Aorta (tissue), 5 donors: ENCODE results near the gene CREM. TPM values are rescaled to one million over a fixed set of nuclear protein-coding genes. Genes with fewer than 3 reads are reported as not detected.

Experiments
- ATAC-seq: fragments of 200-7000 bp; cut with Tn5 transposase; one replicate; pipeline ENCODE4 v1.9.1; 2022; ENCODE audit warnings: moderate library complexity; ENCODE audit not compliant: low FRiP score
- DNase-seq, 2 donors: peaks; one replicate each; pipeline ENCODE4 v3.0.0-alpha.2; 2020
- H3K27ac ChIP-seq, 2 donors: one replicate each; pipeline ENCODE4 v1.5.1; 2013; ENCODE audit warnings: low read length in 2 of 2, mild to moderate bottlenecking in 2 of 2, moderate library complexity in 2 of 2, control low read depth in 1 of 2, inconsistent platforms in 1 of 2, low read depth in 1 of 2
- H3K27me3 ChIP-seq, 2 donors: one replicate each; pipeline ENCODE4 v1.6.1; 2013; ENCODE audit warnings: control low read depth in 1 of 2, low read length in 1 of 2, mild to moderate bottlenecking in 1 of 2, moderate library complexity in 1 of 2; ENCODE audit not compliant: insufficient read depth in 2 of 2, control insufficient read depth in 1 of 2
- H3K36me3 ChIP-seq, 2 donors: one replicate each; pipeline ENCODE4 v1.6.1; 2013; ENCODE audit warnings: control low read depth in 1 of 2, low read length in 1 of 2, mild to moderate bottlenecking in 1 of 2; ENCODE audit not compliant: insufficient read depth in 2 of 2, control insufficient read depth in 1 of 2
- H3K4me1 ChIP-seq, 2 donors: one replicate each; pipeline ENCODE4 v1.6.1; 2013; ENCODE audit warnings: low read length in 2 of 2, control low read depth in 1 of 2, mild to moderate bottlenecking in 1 of 2, moderate library complexity in 1 of 2; ENCODE audit not compliant: insufficient read depth in 2 of 2, control insufficient read depth in 1 of 2
- H3K4me3 ChIP-seq, 2 donors: one replicate each; pipeline ENCODE4 v1.5.1; 2013; ENCODE audit warnings: low read length in 2 of 2, control low read depth in 1 of 2, mild to moderate bottlenecking in 1 of 2
- H3K9me3 ChIP-seq: one replicate; pipeline ENCODE4 v1.6.1; 2013; ENCODE audit warnings: mild to moderate bottlenecking, low read length; ENCODE audit not compliant: control insufficient read depth
- WGBS, 2 donors: extraction: QIAGEN DNeasy Blood & Tissue Kit; methylation state at CpG; one replicate each; pipeline ENCODE4 v1.1.7; 2013; 5-methylcytosine and 5-hydroxymethylcytosine counted together
- intact Hi-C, 2 donors: fragments of 100-400 bp; cut with DNase I; formaldehyde crosslinking; loops; one replicate each; pipeline versions ENCODE4 v1.14.2 to v1.15.0; 2022
- polyA plus RNA-seq, 2 donors: library from polyadenylated mRNA; stranded (reverse); fragments of 200-250 nt; gene quantifications; one replicate each; pipeline ENCODE4 v1.2.3, GENCODE V29; 2013
- total RNA-seq, 2 donors: library from RNA; stranded (reverse); fragmentation: NEBNext Ultra II Directional; extraction: Animal tissue kit (Norgen Biotek cat#: 25700); gene quantifications; one replicate each; pipeline ENCODE4 v1.2.1, GENCODE V29; 2021
- donor health status: healthy with polysubstance abuse.
- donor health status: Bipolar disorder and iron deficiency.
- donor health status: DM: no; HTN: no; CAD: no.
- donor health status: DM: no; HTN: no; CAD: no.
- donor health status: DM: yes; HTN: yes; CAD: no.

The CREM gene
- total and polyA plus RNA-seq, 4 donors, result 38.9 to 71.5 (median 47.2) TPM

DNA sequence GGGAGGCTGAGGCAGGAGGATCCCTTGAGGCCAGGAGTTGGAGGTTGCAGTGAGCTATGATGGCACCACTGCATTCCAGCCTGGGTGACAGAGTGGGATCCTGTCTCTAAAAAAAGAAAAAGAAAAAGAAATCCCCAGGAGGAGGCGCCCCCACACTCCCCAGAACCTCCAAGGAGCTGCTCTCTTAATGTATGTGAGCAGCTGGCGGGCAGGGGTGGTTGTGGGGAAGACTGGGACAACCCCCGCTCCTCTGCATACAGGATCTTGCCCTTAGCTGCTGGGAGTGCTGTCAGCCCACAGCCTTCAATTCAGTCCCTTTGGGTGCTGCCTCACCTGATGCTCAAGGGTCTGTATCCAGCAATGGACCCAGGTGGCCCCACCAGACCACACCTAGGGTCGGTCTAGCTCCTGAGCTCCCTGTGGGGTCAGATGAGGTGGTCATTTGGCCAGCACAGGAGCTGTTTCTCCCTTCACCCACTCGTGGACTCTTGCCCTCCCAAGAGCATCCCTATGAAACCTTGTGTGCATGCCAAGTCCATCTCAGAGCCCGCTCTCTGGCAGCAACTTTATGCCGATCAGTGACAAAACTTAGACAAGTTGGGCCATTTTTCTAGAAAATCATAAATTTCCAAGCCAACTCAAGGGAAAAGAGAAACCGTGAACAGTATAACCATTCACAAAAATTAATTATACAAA lies 97.5 kb downstream of the CREM start:
- no peaks in the 10 kb centered on the region for H3K27me3 ChIP-seq
- WGBS, 2 donors, result 90 to 91% methylated on average over 8 of the region's 8 CpGs
- H3K4me3 ChIP-seq, result no peak overlapping the region
- no peak overlapping the region for H3K27ac ChIP-seq
- intact Hi-C loops, result no loop called here
- no peaks in the 10 kb centered on the region for H3K4me1 ChIP-seq
- no peak for DNase-seq
- ATAC-seq, result no peak
- H3K36me3 ChIP-seq, result no peaks in the 10 kb centered on the region
- H3K9me3 ChIP-seq, result no peaks in the 10 kb centered on the region

DNA sequence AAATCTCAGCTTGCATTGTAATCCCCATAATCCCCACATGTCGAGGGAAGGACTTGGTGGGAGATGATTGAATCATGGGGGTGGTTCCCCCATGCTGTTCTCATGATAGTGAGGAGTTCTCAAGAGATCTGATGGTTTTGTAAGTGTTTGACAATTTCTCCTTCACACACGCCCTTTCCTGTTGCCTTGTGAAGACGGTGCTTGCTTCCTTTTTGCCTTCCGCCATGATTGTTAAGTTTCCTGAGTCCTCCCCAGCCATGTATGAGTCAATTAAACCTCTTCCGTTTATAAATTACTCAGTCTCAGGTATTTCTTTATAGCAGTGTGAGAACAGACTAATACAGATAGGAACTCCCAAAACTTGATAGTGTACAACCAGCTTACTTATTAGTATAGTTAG lies 98.6 kb downstream of the CREM start:
- Histone ChIP-seq H3K36me3 (no peaks in the 10 kb centered on the region), H3K4me1 (no peaks in the 10 kb centered on the region), H3K27ac (no peak overlapping the region), H3K4me3 (no peak overlapping the region), H3K9me3 (no peaks in the 10 kb centered on the region), H3K27me3 (no peaks in the 10 kb centered on the region)
- ATAC-seq, result no peak
- intact Hi-C loops, result no loop called here
- DNase-seq, result no peak
- 78 to 81% methylated on average over 5 of the region's 5 CpGs for WGBS, 2 donors

GRCh38 chr10:35226507-35226906 lies 99.9 kb downstream of the CREM start:
- intact Hi-C loops, result no loop called here
- no peak overlapping the region for H3K27ac ChIP-seq
- no peaks in the 10 kb centered on the region for H3K4me1 ChIP-seq
- no peaks in the 10 kb centered on the region for H3K36me3 ChIP-seq
- DNase-seq (no peak), ATAC-seq (no peak)
- H3K27me3 ChIP-seq, result no peaks in the 10 kb centered on the region
- H3K9me3 ChIP-seq, result no peaks in the 10 kb centered on the region
- 87 to 89% methylated on average over 3 of the region's 3 CpGs for WGBS, 2 donors
- H3K4me3 ChIP-seq, result no peak overlapping the region

- no peaks in the 10 kb centered on the region for H3K9me3 ChIP-seq
- WGBS, 2 donors, result 94 to 99% methylated on average over 1 of the region's 1 CpG
- no peaks in the 10 kb centered on the region for H3K4me1 ChIP-seq
- no peak for DNase-seq
- intact Hi-C loops, result no loop called here
- no peaks in the 10 kb centered on the region for H3K36me3 ChIP-seq
- no peaks in the 10 kb centered on the region for H3K27me3 ChIP-seq
- no peak overlapping the region for H3K27ac ChIP-seq
- no peak overlapping the region for H3K4me3 ChIP-seq
- no peak for ATAC-seq
Observed at GRCh38 chr10:35228058-35228457, 101.4 kb downstream of the CREM start.

GRCh38 chr10:35231646-35232045 lies 105.0 kb downstream of the CREM start:
- Histone ChIP-seq H3K4me3 (no peak overlapping the region), H3K27me3 (no peaks in the 10 kb centered on the region), H3K4me1 (no peaks in the 10 kb centered on the region), H3K27ac (no peak overlapping the region), H3K9me3 (no peaks in the 10 kb centered on the region), H3K36me3 (no peaks in the 10 kb centered on the region)
- intact Hi-C loops, result no loop called here
- ATAC-seq, result no peak
- DNase-seq, result no peak
- 95 to 96% methylated on average over 4 of the region's 4 CpGs for WGBS, 2 donors

DNA sequence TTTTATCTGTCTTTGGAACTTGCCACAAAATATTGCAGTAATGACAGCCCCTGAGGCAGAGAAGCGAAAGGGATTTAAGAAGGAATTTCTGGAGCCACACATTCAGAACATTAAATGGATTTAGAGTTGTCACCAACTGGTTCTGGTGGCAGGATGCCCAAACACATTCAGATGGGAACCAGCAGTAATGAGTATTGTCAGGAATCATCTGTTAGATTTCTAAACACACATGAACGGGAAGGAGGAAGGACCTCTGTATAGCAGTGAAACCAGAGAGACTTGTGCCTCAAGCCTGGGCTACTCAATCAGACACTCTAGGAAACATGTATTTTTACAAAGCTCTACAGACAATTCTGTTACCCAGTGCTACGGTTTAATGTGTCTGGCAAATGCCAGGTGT lies 105.9 kb downstream of the CREM start:
- WGBS, 2 donors, result 77 to 78% methylated on average over 3 of the region's 3 CpGs
- H3K36me3 ChIP-seq, result no peaks in the 10 kb centered on the region
- intact Hi-C loops, result no loop called here
- ATAC-seq (no peak), DNase-seq (no peak)
- H3K4me1 ChIP-seq, result no peaks in the 10 kb centered on the region
- no peaks in the 10 kb centered on the region for H3K9me3 ChIP-seq
- H3K4me3 ChIP-seq, result no peak overlapping the region
- no peak overlapping the region for H3K27ac ChIP-seq
- no peaks in the 10 kb centered on the region for H3K27me3 ChIP-seq

- Histone ChIP-seq H3K9me3 (no peaks in the 10 kb centered on the region), H3K4me3 (no peak overlapping the region), H3K36me3 (no peaks in the 10 kb centered on the region), H3K27me3 (no peaks in the 10 kb centered on the region), H3K27ac (no peak overlapping the region), H3K4me1 (no peaks in the 10 kb centered on the region)
- WGBS, 2 donors, result 95% methylated on average over 8 of the region's 8 CpGs
- DNase-seq (no peak), ATAC-seq (no peak)
- intact Hi-C loops, result no loop called here
Observed at GRCh38 chr10:35234073-35234472, 107.4 kb downstream of the CREM start.

GRCh38 chr10:35236739-35237138 lies 110.1 kb downstream of the CREM start:
- WGBS, 2 donors, result 43 to 44% methylated on average over 3 of the region's 3 CpGs
- no peaks in the 10 kb centered on the region for H3K36me3 ChIP-seq
- H3K9me3 ChIP-seq, result no peaks in the 10 kb centered on the region
- no peak overlapping the region for H3K4me3 ChIP-seq
- H3K27ac ChIP-seq, result no peak overlapping the region
- ATAC-seq, result no peak
- H3K4me1 ChIP-seq, result no peaks in the 10 kb centered on the region
- intact Hi-C loops, result no loop called here
- no peak for DNase-seq
- H3K27me3 ChIP-seq, result no peaks in the 10 kb centered on the region

- intact Hi-C loops, result no loop called here
- 84 to 89% methylated on average over 15 of the region's 15 CpGs for WGBS, 2 donors
Observed at GRCh38 chr10:35237766-35238512, 111.3 kb downstream of the CREM start.

More at GRCh38 chr10:35237766-35238512, 111.3 kb downstream of the CREM start:
- DNase-seq (no peak), ATAC-seq (no peak)
- H3K27ac ChIP-seq, result no peak overlapping the region
- no peak overlapping the region for H3K4me3 ChIP-seq
- H3K9me3 ChIP-seq, result no peaks in the 10 kb centered on the region
- no peaks in the 10 kb centered on the region for H3K4me1 ChIP-seq
- no peaks in the 10 kb centered on the region for H3K36me3 ChIP-seq
- H3K27me3 ChIP-seq, result no peaks in the 10 kb centered on the region
